Measurements from ENCODE around the gene BSG. TPM values are rescaled to one million over a fixed set of nuclear protein-coding genes. Genes with fewer than 3 reads are reported as not detected.

Gene BSG
- total RNA-seq, 1 experiment from 2014 or later: 758 TPM

- peak overlapping the region; percentile 57 for H3K4me3 Mint-ChIP-seq
- H3K27ac Mint-ChIP-seq: no peak overlapping the region
- peaks cover 43% of the 10 kb centered on the region for H3K27me3 Mint-ChIP-seq (ENCODE audit: low read depth)
- ChIA-PET CTCF (no interaction called here), POLR2A (no interaction called here)
- DNase-seq (ENCODE audit: low spot score) (no peak), ATAC-seq (no peak; the same call in 1 of the 2 replicates)
- H3K4me1 Mint-ChIP-seq: no peaks in the 10 kb centered on the region
- no peaks in the 10 kb centered on the region for H3K9me3 Mint-ChIP-seq
- TF ChIP-seq FOXK1 (CRISPR knock-in tag; IDR thresholded peaks at IDR 0.05): no peak
- TF ChIP-seq ETV6 (CRISPR knock-in tag; IDR thresholded peaks at IDR 0.05): no peak
- TF ChIP-seq TP53 (CRISPR knock-in tag; IDR thresholded peaks at IDR 0.05): no peak
- no peak for TF ChIP-seq SMAD3 (CRISPR knock-in tag; IDR thresholded peaks at IDR 0.05; ENCODE audit: borderline replicate concordance)
- TF ChIP-seq NR2C2 (CRISPR knock-in tag; IDR thresholded peaks at IDR 0.05): no peak
- TF ChIP-seq ZNF219 (CRISPR knock-in tag; IDR thresholded peaks at IDR 0.05; ENCODE audit: borderline replicate concordance): no peak
- no peak for TF ChIP-seq CTCF (IDR thresholded peaks at IDR 0.05)
- TF ChIP-seq JAZF1 (CRISPR knock-in tag; IDR thresholded peaks at IDR 0.05): no peak
- TF ChIP-seq GTF2I (CRISPR knock-in tag; conservative IDR thresholded peaks at IDR 0.05): no peak
- no peak for TF ChIP-seq AR (CRISPR knock-in tag; IDR thresholded peaks at IDR 0.05)
- TF ChIP-seq NFE2L1 (CRISPR knock-in tag; IDR thresholded peaks at IDR 0.05): no peak
- TF ChIP-seq CREM (CRISPR knock-in tag; IDR thresholded peaks at IDR 0.05): no peak
- TF ChIP-seq ZNF423 (CRISPR knock-in tag; IDR thresholded peaks at IDR 0.05): no peak
- TF ChIP-seq ESRRA (CRISPR knock-in tag; IDR thresholded peaks at IDR 0.05; ENCODE audit: borderline replicate concordance): no peak
- TF ChIP-seq TCF7 (CRISPR knock-in tag; IDR thresholded peaks at IDR 0.05; ENCODE audit: low read depth): no peak
- H3K36me3 Mint-ChIP-seq: no peaks in the 10 kb centered on the region
Measured at GRCh38 chr19:590396-590745, 18.0 kb downstream of the BSG start.

GRCh38 chr19:590750-591098 is 18.3 kb downstream of the BSG start:
- Mint-ChIP-seq H3K36me3 (no peaks in the 10 kb centered on the region), H3K9me3 (no peaks in the 10 kb centered on the region), H3K27ac (no peak overlapping the region), H3K4me3 (no peak overlapping the region), H3K4me1 (no peaks in the 10 kb centered on the region), H3K27me3 (ENCODE audit: low read depth) (peaks cover 43% of the 10 kb centered on the region)
- ChIA-PET CTCF (no interaction called here), POLR2A (no interaction called here)
- TF ChIP-seq MAX (CRISPR knock-in tag; IDR thresholded peaks at IDR 0.05): 0 out of 2 replicates have a peak, but pooled peaks have one; percentile 1
- no peak for TF ChIP-seq ZNF263 (CRISPR knock-in tag; IDR thresholded peaks at IDR 0.05; ENCODE audit: low read depth)
- TF ChIP-seq IRF2 (CRISPR knock-in tag; IDR thresholded peaks at IDR 0.05; ENCODE audit: borderline replicate concordance, low read depth): 0 out of 2 replicates have a peak, but pooled peaks have one; percentile 23
- TF ChIP-seq STAT6 (CRISPR knock-in tag; conservative IDR thresholded peaks at IDR 0.05; ENCODE audit: low read depth): no peak
- DNase-seq (ENCODE audit: low spot score) (no peak), ATAC-seq (no peak)

Measured in WTC11 (cell line).